D721Med (cell line): ENCODE measurements around the gene CAT.

Source experiments
- DNase-seq: peaks from one replicate; pipeline ENCODE4 v3.0.0; 2011; ENCODE audit warnings: low spot score; ENCODE audit not compliant: insufficient read length
- FAIRE-seq: peaks from 2 replicates; lab custom pipeline; 2011; peaks lifted over from hg19 to GRCh38; lab: Jason Lieb, UNC
- CTCF ChIP-seq: IDR thresholded peaks from 2 replicates; pipeline ENCODE4 v1.5.1; 2012; ENCODE audit warnings: mild to moderate bottlenecking, control low read depth; ENCODE audit not compliant: insufficient read depth; ENCODE audit errors: missing control alignments

The CAT gene

GRCh38 chr11:34404280-34404679, 34.5 kb upstream of the CAT start:
- no peak for TF ChIP-seq CTCF
- FAIRE-seq (no peak), DNase-seq (no peak)

- FAIRE-seq: no peak
- DNase-seq: no peak
- no peak for TF ChIP-seq CTCF
These were observed 33.5 kb upstream of the CAT start for GRCh38 chr11:34405079-34405858.

GRCh38 chr11:34406413-34406812, 32.3 kb upstream of the CAT start:
- no peak for TF ChIP-seq CTCF
- no peak for FAIRE-seq

GRCh38 chr11:34407121-34407813, 31.5 kb upstream of the CAT start:
- TF ChIP-seq CTCF: no peak
- DNase-seq (no peak), FAIRE-seq (no peak)

More at GRCh38 chr11:34406413-34406812, 32.3 kb upstream of the CAT start:
- no peak for DNase-seq

- FAIRE-seq: no peak
These were observed 30.1 kb upstream of the CAT start for GRCh38 chr11:34408580-34409172.

GRCh38 chr11:34411111-34411510, 27.6 kb upstream of the CAT start:
- DNase-seq (no peak), FAIRE-seq (no peak)
- TF ChIP-seq CTCF: no peak

More at GRCh38 chr11:34408580-34409172, 30.1 kb upstream of the CAT start:
- no peak for DNase-seq
- TF ChIP-seq CTCF: no peak
